Right lobe of liver (tissue), 6 donors: Measurements from ENCODE around the gene DRAXIN. TPM values are rescaled to one million over a fixed set of nuclear protein-coding genes. Genes with fewer than 3 reads are reported as not detected.

ENCODE experiments used
- ATAC-seq, 4 donors: fragments of 200-7000 bp; cut with Tn5 transposase; one replicate each; pipeline ENCODE4 v1.9.1; 2020; ENCODE audit warnings: mild to moderate bottlenecking in 4 of 4, moderate library complexity in 4 of 4
- DNase-seq, 3 donors: peaks; one replicate each; pipeline ENCODE4 v3.0.0-alpha.2; 2020
- H3K27ac ChIP-seq, 3 donors: fragments of 200-600 bp; one replicate each; pipeline ENCODE4 v1.8.0; 2022
- H3K27me3 ChIP-seq, 2 donors: fragments of 200-600 bp; one replicate each; pipeline ENCODE4 v1.8.0; 2022
- H3K36me3 ChIP-seq, 4 donors: fragments of 200-600 bp; sonication (generic) in 1 of 4; one replicate each; pipeline versions ENCODE4 v1.5.1 to v1.8.0; 2017 to 2022; ENCODE audit warnings: control low read depth in 1 of 4
- H3K4me1 ChIP-seq, 4 donors: fragments of 200-600 bp; sonication (generic) in 1 of 4; one replicate each; pipeline versions ENCODE4 v1.5.1 to v1.8.0; 2017 to 2022; ENCODE audit warnings: control low read depth in 1 of 4
- H3K4me3 ChIP-seq, 3 donors: fragments of 200-600 bp; one replicate each; pipeline ENCODE4 v1.8.0; 2022
- H3K9me3 ChIP-seq, 4 donors: fragments of 200-600 bp; sonication (generic) in 1 of 4; one replicate each; pipeline versions ENCODE4 v1.5.1 to v1.8.0; 2017 to 2022; ENCODE audit warnings: control low read depth in 1 of 4
- CTCF ChIP-seq, 4 donors: fragments of 200-600 bp in 3 of 4; fragments of 450-650 bp in 1 of 4; IDR thresholded peaks; one replicate each; pipeline versions ENCODE4 v1.5.1 to v1.8.0; 2016 to 2022; ENCODE audit warnings: antibody characterized with exemption in 4 of 4, mild to moderate bottlenecking in 2 of 4
- POLR2A ChIP-seq: fragments of 450-650 bp; IDR thresholded peaks from one replicate; pipeline ENCODE4 v1.6.1; 2017; ENCODE audit warnings: antibody characterized with exemption, mild to moderate bottlenecking
- WGBS: methylation state at CpG from one replicate; pipeline ENCODE4 v1.1.6; 2018; ENCODE audit warnings: low coverage, low lambda C conversion rate; ENCODE audit not compliant: insufficient coverage; ENCODE audit errors: missing lambda C conversion rate; 5-methylcytosine and 5-hydroxymethylcytosine counted together
- intact Hi-C, 2 donors: fragments of 100-400 bp; cut with DNase I; formaldehyde crosslinking; loops; one replicate each; pipeline versions ENCODE4 v1.11.2 to v1.14.1; 2022
- total RNA-seq, 6 experiments: library from RNA; depleted of rRNA in 2 of 6; stranded (reverse); fragments of >200 nt in 2 of 6; fragmentation: NEBNext Ultra II Directional in 3 of 6; extraction: Animal tissue kit (Norgen Biotek cat#: 25700) in 3 of 6; gene quantifications; one replicate each; pipeline versions ENCODE4 v1.1.0 to v1.2.4, GENCODE V29; 2016 to 2023
- donor health status: DM: no; HTN: yes; CAD: no.
- donor health status: DM: no; HTN: no; CAD: no.
- donor health status: DM: no; HTN: no; CAD: no.
- donor health status: DM: no; HTN: yes; CAD: no.
- donor health status: DM: no; HTN: yes; CAD: no.

Gene DRAXIN
- total RNA-seq, 6 experiments from 2014 or later: not detected

DNA sequence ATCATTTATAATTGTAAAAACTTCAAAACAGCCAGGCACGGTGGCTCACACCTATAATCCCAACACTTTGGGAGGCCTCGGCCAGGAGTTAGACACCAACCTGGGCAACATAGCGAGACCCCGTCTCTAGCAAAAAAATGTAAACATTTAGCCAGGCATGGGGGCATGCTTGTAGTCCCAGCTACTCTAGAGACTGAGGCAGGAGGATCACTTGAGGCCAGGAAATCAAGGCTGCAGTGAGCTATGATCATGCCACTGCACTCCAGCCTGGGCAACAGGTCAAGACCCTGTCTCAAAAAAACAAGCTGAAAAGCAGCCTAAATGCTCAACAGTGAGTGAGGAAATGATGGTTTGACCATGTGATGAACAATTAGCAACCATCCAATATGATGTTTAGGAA, 77.8 kb downstream of the DRAXIN start:
- intact Hi-C loops: no loop called here
- Histone ChIP-seq H3K27me3 (no peaks in the 10 kb centered on the region), H3K9me3 (no peaks in the 10 kb centered on the region), H3K27ac (no peak overlapping the region), H3K36me3 (no peaks in the 10 kb centered on the region), H3K4me1 (no peaks in the 10 kb centered on the region), H3K4me3 (no peak overlapping the region)
- no peak for ATAC-seq
- WGBS: 69% methylated on average over 4 of the region's 4 CpGs
- no peak for DNase-seq
- no peak for TF ChIP-seq CTCF (IDR thresholded peaks at IDR 0.05)
- no peak for TF ChIP-seq POLR2A

GRCh38 chr1:11770011-11770410, 78.5 kb downstream of the DRAXIN start:
- ATAC-seq: no peak
- H3K4me3 ChIP-seq: no peak overlapping the region
- no peak overlapping the region for H3K27ac ChIP-seq
- H3K4me1 ChIP-seq: no peaks in the 10 kb centered on the region
- DNase-seq: no peak
- intact Hi-C loops: no loop called here
- TF ChIP-seq CTCF (IDR thresholded peaks at IDR 0.05): no peak
- no peak for TF ChIP-seq POLR2A
- no peaks in the 10 kb centered on the region for H3K36me3 ChIP-seq
- no peaks in the 10 kb centered on the region for H3K27me3 ChIP-seq
- H3K9me3 ChIP-seq: no peaks in the 10 kb centered on the region

DNA sequence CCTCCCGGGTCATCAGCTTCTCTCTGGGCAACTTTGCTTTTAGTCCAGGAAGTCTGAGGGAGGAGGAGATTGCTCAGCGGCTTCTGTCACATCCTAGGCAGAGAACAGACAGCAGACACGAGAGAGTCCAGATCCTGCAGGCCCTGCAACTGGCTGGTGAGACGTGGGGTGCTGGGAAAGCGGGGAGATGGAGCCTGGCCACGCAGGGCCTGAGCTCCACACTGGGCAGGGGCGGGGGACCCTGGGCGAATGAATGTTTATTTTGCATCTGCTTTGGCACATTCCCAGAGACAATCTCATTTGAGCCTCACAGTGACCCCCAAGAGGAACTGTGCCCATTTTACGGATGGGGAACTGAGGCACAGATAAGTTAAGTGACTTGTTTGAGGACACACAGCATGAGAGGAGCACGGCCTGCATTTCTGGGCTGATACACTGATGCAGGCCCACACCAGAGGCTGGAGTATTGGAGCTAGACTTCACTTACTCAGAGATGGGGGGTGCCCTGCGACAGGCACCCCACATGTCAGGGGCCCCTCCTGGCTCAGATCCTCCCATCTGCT, 80.1 kb downstream of the DRAXIN start:
- Histone ChIP-seq H3K36me3 (no peaks in the 10 kb centered on the region), H3K9me3 (no peaks in the 10 kb centered on the region), H3K4me3 (no peak overlapping the region), H3K27me3 (no peaks in the 10 kb centered on the region), H3K27ac (no peak overlapping the region), H3K4me1 (no peaks in the 10 kb centered on the region)
- no peak for TF ChIP-seq CTCF (IDR thresholded peaks at IDR 0.05)
- no peak for TF ChIP-seq POLR2A
- intact Hi-C loops: no loop called here
- no peak for DNase-seq
- 45% methylated on average over 3 of the region's 11 CpGs for WGBS
- no peak for ATAC-seq

DNA sequence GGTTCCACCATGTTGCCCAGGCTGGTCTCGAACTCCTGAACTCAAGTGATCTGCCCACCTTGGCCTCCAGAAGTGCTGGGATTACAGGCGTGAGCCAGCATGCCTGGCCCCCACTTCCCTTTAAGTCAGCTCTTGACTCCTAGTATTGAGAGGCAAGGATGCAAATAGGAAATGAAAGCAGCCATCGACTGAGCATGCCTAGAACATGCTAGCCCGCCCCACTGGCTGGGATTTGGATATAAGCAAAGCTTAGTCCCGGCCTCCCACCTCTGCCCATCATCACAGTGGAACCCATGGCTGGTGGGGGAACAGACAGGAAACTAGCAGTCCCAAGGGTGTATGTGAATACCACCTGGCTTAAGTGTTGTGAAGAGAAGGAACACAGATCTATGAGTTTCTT, 80.9 kb downstream of the DRAXIN start:
- ATAC-seq (no peak), DNase-seq (no peak)
- no peak for TF ChIP-seq CTCF (IDR thresholded peaks at IDR 0.05)
- no peaks in the 10 kb centered on the region for H3K27me3 ChIP-seq
- H3K27ac ChIP-seq: no peak overlapping the region
- intact Hi-C loops: no loop called here
- peaks cover 0 to 8% (median 0%) of the 10 kb centered on the region in 4 donors for H3K4me1 ChIP-seq
- H3K4me3 ChIP-seq: no peak overlapping the region
- WGBS: 51% methylated on average over 3 of the region's 5 CpGs
- no peaks in the 10 kb centered on the region for H3K36me3 ChIP-seq
- no peaks in the 10 kb centered on the region for H3K9me3 ChIP-seq

- Histone ChIP-seq H3K9me3 (no peaks in the 10 kb centered on the region), H3K36me3 (no peaks in the 10 kb centered on the region), H3K4me1 (peaks cover 0 to 14% (median 0%) of the 10 kb centered on the region in 4 donors), H3K27ac (no peak overlapping the region), H3K27me3 (no peaks in the 10 kb centered on the region), H3K4me3 (no peak overlapping the region)
- WGBS: 77% methylated on average over 9 of the region's 9 CpGs
- ATAC-seq (no peak), DNase-seq (no peak)
- no peak for TF ChIP-seq CTCF (IDR thresholded peaks at IDR 0.05)
- no peak for TF ChIP-seq POLR2A
- intact Hi-C loops: no loop called here
Observed at GRCh38 chr1:11774753-11775152, 83.2 kb downstream of the DRAXIN start.
